Measurements from ENCODE around the gene HES5.

- no peak for TF ChIP-seq CTCF (conservative IDR thresholded peaks at IDR 0.05; ENCODE audit: low read depth in 2 of 2)
- TF ChIP-seq POLR2AphosphoS5 (IDR thresholded peaks at IDR 0.05; ENCODE audit: low read depth), result no peak
- TF ChIP-seq EZH2 (IDR thresholded peaks at IDR 0.05; ENCODE audit: low read depth, unreplicated experiment), result no peak
- TF ChIP-seq EZH2phosphoT487 (IDR thresholded peaks at IDR 0.05; ENCODE audit: unreplicated experiment), result no peak
- TF ChIP-seq CREB1 (CRISPR knock-in tag; IDR thresholded peaks at IDR 0.05; ENCODE audit: low read depth), result no peak
- TF ChIP-seq REST (IDR thresholded peaks at IDR 0.05; ENCODE audit: unreplicated experiment), result no peak
- no peak for TF ChIP-seq ETS1 (IDR thresholded peaks at IDR 0.05)
- no peak for TF ChIP-seq ZNF114 (CRISPR knock-in tag; IDR thresholded peaks at IDR 0.05)
These were observed 674 bp upstream of the HES5 start for GRCh38 chr1:2530513-2531361.
